CD4-positive, alpha-beta T cell (primary cell): ENCODE data around the gene LILRB4. TPM values are rescaled to one million over a fixed set of nuclear protein-coding genes. Genes with fewer than 3 reads are reported as not detected.
A peak's percentile ranks its signal among the peaks of the same experiment; 100 is the strongest.

Source experiments
- ATAC-seq: fragments of 200-7000 bp; cut with Tn5 transposase; one replicate; pipeline ENCODE4 v1.10.0; 2022; ENCODE audit warnings: mild to moderate bottlenecking; ENCODE audit not compliant: poor library complexity
- CTCF ChIA-PET: fragments of 350-600 bp; sonication (Branson Sonifier 250); formaldehyde crosslinking; loops from one replicate; lab custom pipeline; 2021; ENCODE audit warnings: antibody characterized with exemption, inconsistent platforms; lab: Charles Lee
- POLR2A ChIA-PET: fragments of 350-600 bp; sonication (Branson Sonifier 250); formaldehyde crosslinking; loops from one replicate; lab custom pipeline; 2021; ENCODE audit warnings: antibody characterized with exemption, inconsistent platforms; lab: Charles Lee
- DNase-seq, 14 experiments: peaks; one replicate each; pipeline ENCODE4 v3.0.0-alpha.2; 2013 to 2020; ENCODE audit warnings: mixed read lengths in 2 of 14
- H3K27ac ChIP-seq, 2 donors: one replicate each; pipeline versions ENCODE4 v1.5.1 to v1.7.0; 2013; ENCODE audit warnings: low read length in 2 of 2, low read depth in 1 of 2, mild to moderate bottlenecking in 1 of 2
- H3K27me3 ChIP-seq, 2 experiments: 1 replicate in 1 of 2; 2 replicates in 1 of 2; pipeline versions ENCODE4 v1.6.1 to v1.7.0; 2013; ENCODE audit warnings: low read length in 2 of 2, control low read depth in 1 of 2, mild to moderate bottlenecking in 1 of 2, moderate library complexity in 1 of 2; ENCODE audit not compliant: insufficient read depth in 2 of 2, control insufficient read depth in 1 of 2
- H3K36me3 ChIP-seq: one replicate; pipeline ENCODE4 v1.6.1; 2013; ENCODE audit warnings: low read length, control low read depth; ENCODE audit not compliant: insufficient read depth
- H3K4me1 ChIP-seq: one replicate; pipeline ENCODE4 v1.6.1; 2013; ENCODE audit warnings: low read length, control low read depth; ENCODE audit not compliant: insufficient read depth
- H3K4me3 ChIP-seq: one replicate; pipeline ENCODE4 v1.5.1; 2013; ENCODE audit warnings: mild to moderate bottlenecking, low read length, moderate library complexity
- H3K9me3 ChIP-seq, 2 experiments: 1 replicate in 1 of 2; 2 replicates in 1 of 2; pipeline versions ENCODE4 v1.6.1 to v1.7.0; 2013; ENCODE audit warnings: low read length in 2 of 2, mild to moderate bottlenecking in 2 of 2, control low read depth in 1 of 2, moderate library complexity in 1 of 2; ENCODE audit not compliant: control insufficient read depth in 1 of 2, insufficient read depth in 1 of 2
- H3K27ac Mint-ChIP-seq: one replicate; pipeline ENCODE4 v1.8.0; 2020; ENCODE audit warnings: mixed read lengths
- H3K27me3 Mint-ChIP-seq: one replicate; pipeline ENCODE4 v1.8.0; 2021; ENCODE audit warnings: mixed read lengths
- H3K36me3 Mint-ChIP-seq: one replicate; pipeline ENCODE4 v1.8.0; 2021; ENCODE audit warnings: low read depth, mixed read lengths
- H3K4me1 Mint-ChIP-seq: one replicate; pipeline ENCODE4 v1.8.0; 2021; ENCODE audit warnings: low read depth, mixed read lengths
- H3K4me3 Mint-ChIP-seq: one replicate; pipeline ENCODE4 v1.8.0; 2020; ENCODE audit warnings: mild to moderate bottlenecking, mixed read lengths
- H3K9me3 Mint-ChIP-seq: one replicate; pipeline ENCODE4 v1.8.0; 2020; ENCODE audit warnings: mixed read lengths
- CTCF ChIP-seq: fragments of 200-600 bp; IDR thresholded peaks from one replicate; pipeline ENCODE4 v1.8.0; 2022; ENCODE audit warnings: antibody characterized with exemption, mild to moderate bottlenecking
- intact Hi-C, 2 experiments: fragments of 100-400 bp; cut with DNase I in 1 of 2; cut with micrococcal nuclease in 1 of 2; formaldehyde crosslinking; loops; one replicate each; pipeline versions ENCODE4 v1.15.1 to v1.9.0; 2023 to 2025; cut with DNase I, micrococcal nuclease
- total RNA-seq, 174 experiments: library from RNA in 2 of 174; stranded (reverse) in 2 of 174; gene quantifications; one replicate each; pipeline ENCODE4 v1.2.3 and lab custom pipeline; 2021 to 2026

LILRB4 gene
- total RNA-seq, 2 experiments from 2014 or later: 0.22 to 0.60 TPM

- ChIA-PET POLR2A (no interaction called here), CTCF (no interaction called here)
- no peak overlapping the region for H3K4me3 Mint-ChIP-seq
- H3K4me1 Mint-ChIP-seq: no peaks in the 10 kb centered on the region
- ATAC-seq (no peak), DNase-seq (peak in 2 of 14 experiments; percentile 59 to 61)
- H3K36me3 Mint-ChIP-seq: no peaks in the 10 kb centered on the region
- intact Hi-C loops: no loop called here
- no peak for TF ChIP-seq CTCF
- H3K36me3 ChIP-seq: no peaks in the 10 kb centered on the region
- no peaks in the 10 kb centered on the region for H3K4me1 ChIP-seq
- H3K4me3 ChIP-seq: no peak overlapping the region
- H3K9me3 Mint-ChIP-seq: no peaks in the 10 kb centered on the region
- no peaks in the 10 kb centered on the region for H3K9me3 ChIP-seq
- no peak overlapping the region for H3K27ac ChIP-seq
- no peak overlapping the region for H3K27ac Mint-ChIP-seq
- no peaks in the 10 kb centered on the region for H3K27me3 ChIP-seq
- H3K27me3 Mint-ChIP-seq: peaks cover 19% of the 10 kb centered on the region
Measured at GRCh38 chr19:54644056-54644455, 18.7 kb upstream of the LILRB4 start.

- no peak for DNase-seq
- Mint-ChIP-seq H3K9me3 (no peaks in the 10 kb centered on the region), H3K27me3 (peaks cover 20% of the 10 kb centered on the region), H3K36me3 (no peaks in the 10 kb centered on the region), H3K4me1 (no peaks in the 10 kb centered on the region), H3K4me3 (no peak overlapping the region), H3K27ac (no peak overlapping the region)
- Histone ChIP-seq H3K27ac (no peak overlapping the region), H3K36me3 (no peaks in the 10 kb centered on the region), H3K4me3 (no peak overlapping the region), H3K9me3 (no peaks in the 10 kb centered on the region), H3K4me1 (no peaks in the 10 kb centered on the region), H3K27me3 (no peaks in the 10 kb centered on the region)
- intact Hi-C loops: no loop called here
- POLR2A ChIA-PET: no interaction called here
- ATAC-seq: no peak
- no peak for TF ChIP-seq CTCF
- CTCF ChIA-PET: no interaction called here
Measured at GRCh38 chr19:54646331-54646841, 16.4 kb upstream of the LILRB4 start.

- ChIA-PET POLR2A (no interaction called here), CTCF (no interaction called here)
- no peaks in the 10 kb centered on the region for H3K36me3 ChIP-seq
- Mint-ChIP-seq H3K4me3 (no peak overlapping the region), H3K27ac (no peak overlapping the region), H3K27me3 (peaks cover 28% of the 10 kb centered on the region), H3K36me3 (no peaks in the 10 kb centered on the region), H3K9me3 (no peaks in the 10 kb centered on the region), H3K4me1 (no peaks in the 10 kb centered on the region)
- no peak overlapping the region for H3K27ac ChIP-seq
- H3K27me3 ChIP-seq: peaks cover 0 to 8% of the 10 kb centered on the region in 2 experiments
- ATAC-seq: no peak
- H3K4me1 ChIP-seq: no peaks in the 10 kb centered on the region
- H3K4me3 ChIP-seq: no peak overlapping the region
- DNase-seq: no peak
- H3K9me3 ChIP-seq: peaks cover 0 to 3% of the 10 kb centered on the region in 2 experiments
- intact Hi-C loops: no loop called here
- TF ChIP-seq CTCF: no peak
Measured at GRCh38 chr19:54648129-54648528, 14.7 kb upstream of the LILRB4 start.
